ENCODE data around the gene ETFA. TPM values are rescaled to one million over a fixed set of nuclear protein-coding genes. Genes with fewer than 3 reads are reported as not detected.
"Not testable (repeated sequence)": the region's sequence is repeated elsewhere in the genome, so short reads cannot be mapped to it uniquely, and the experiment has no call there.

The ETFA gene
- total RNA-seq, 1 donor from 2014 or later: 107 TPM

GRCh38 chr15:76270876-76271275 lies 40.4 kb downstream of the ETFA start:
- Mint-ChIP-seq H3K36me3 (peaks cover 71% of the 10 kb centered on the region), H3K27ac (no peak overlapping the region), H3K27me3 (ENCODE audit: low read depth) (no peaks in the 10 kb centered on the region), H3K4me1 (no peaks in the 10 kb centered on the region), H3K4me3 (no peak overlapping the region), H3K9me3 (peaks cover 42% of the 10 kb centered on the region)
- no peak for TF ChIP-seq CTCF (IDR thresholded peaks at IDR 0.05; ENCODE audit: unreplicated experiment)
- no peak for DNase-seq (ENCODE audit: low spot score in 2 of 2, unreplicated experiment in 2 of 2)

GRCh38 chr15:76267077-76267476 lies 44.2 kb downstream of the ETFA start:
- peaks cover 78% of the 10 kb centered on the region for H3K9me3 Mint-ChIP-seq
- H3K27me3 Mint-ChIP-seq (ENCODE audit: low read depth): no peaks in the 10 kb centered on the region
- no peak for DNase-seq (ENCODE audit: low spot score in 2 of 2, unreplicated experiment in 2 of 2)
- no peak overlapping the region for H3K27ac Mint-ChIP-seq
- no peak overlapping the region for H3K4me3 Mint-ChIP-seq
- H3K36me3 Mint-ChIP-seq: peaks cover 90% of the 10 kb centered on the region
- H3K4me1 Mint-ChIP-seq: no peaks in the 10 kb centered on the region
- no peak for TF ChIP-seq CTCF (IDR thresholded peaks at IDR 0.05; ENCODE audit: unreplicated experiment)

GRCh38 chr15:76265769-76266168 lies 45.5 kb downstream of the ETFA start:
- H3K27ac Mint-ChIP-seq: not testable (repeated sequence)

GRCh38 chr15:76260246-76260938 lies 50.9 kb downstream of the ETFA start:
- Mint-ChIP-seq H3K4me1 (no peaks in the 10 kb centered on the region), H3K27ac (no peak overlapping the region), H3K9me3 (peaks cover 36% of the 10 kb centered on the region), H3K4me3 (no peak overlapping the region), H3K27me3 (ENCODE audit: low read depth) (no peaks in the 10 kb centered on the region), H3K36me3 (peaks cover 81% of the 10 kb centered on the region)
- TF ChIP-seq CTCF (IDR thresholded peaks at IDR 0.05; ENCODE audit: unreplicated experiment): no peak
- DNase-seq (ENCODE audit: low spot score in 2 of 2, unreplicated experiment in 2 of 2): no peak

More at GRCh38 chr15:76265769-76266168, 45.5 kb downstream of the ETFA start:
- not testable (repeated sequence) for DNase-seq (ENCODE audit: low spot score in 2 of 2, unreplicated experiment in 2 of 2); H3K4me1 Mint-ChIP-seq; H3K4me3 Mint-ChIP-seq; H3K27me3 Mint-ChIP-seq (ENCODE audit: low read depth)
- Mint-ChIP-seq H3K36me3 (peaks cover 93% of the 10 kb centered on the region), H3K9me3 (peaks cover 80% of the 10 kb centered on the region)

GRCh38 chr15:76259392-76259791 lies 51.9 kb downstream of the ETFA start:
- Mint-ChIP-seq H3K9me3 (peaks cover 29% of the 10 kb centered on the region), H3K36me3 (peaks cover 77% of the 10 kb centered on the region), H3K4me3 (no peak overlapping the region), H3K4me1 (no peaks in the 10 kb centered on the region), H3K27ac (no peak overlapping the region), H3K27me3 (ENCODE audit: low read depth) (no peaks in the 10 kb centered on the region)
- DNase-seq (ENCODE audit: low spot score in 2 of 2, unreplicated experiment in 2 of 2): no peak
- no peak for TF ChIP-seq CTCF (IDR thresholded peaks at IDR 0.05; ENCODE audit: unreplicated experiment)

GRCh38 chr15:76258460-76258859 lies 52.8 kb downstream of the ETFA start:
- Mint-ChIP-seq H3K9me3 (peaks cover 23% of the 10 kb centered on the region), H3K27ac (no peak overlapping the region), H3K36me3 (peaks cover 75% of the 10 kb centered on the region), H3K27me3 (ENCODE audit: low read depth) (no peaks in the 10 kb centered on the region), H3K4me1 (no peaks in the 10 kb centered on the region), H3K4me3 (no peak overlapping the region)
- no peak for TF ChIP-seq CTCF (IDR thresholded peaks at IDR 0.05; ENCODE audit: unreplicated experiment)
- DNase-seq (ENCODE audit: low spot score in 2 of 2, unreplicated experiment in 2 of 2): no peak
